Pancreas (tissue), 10 donors: ENCODE results near the gene MADCAM1. TPM values are rescaled to one million over a fixed set of nuclear protein-coding genes. Genes with fewer than 3 reads are reported as not detected.
A peak's percentile ranks its signal among the peaks of the same experiment; 100 is the strongest.

Experiments used
- ATAC-seq, 4 donors: fragments of 200-7000 bp; cut with Tn5 transposase; one replicate each; pipeline versions ENCODE4 v1.8.0 to v1.9.1; 2020; ENCODE audit warnings: mild to moderate bottlenecking in 4 of 4, moderate library complexity in 4 of 4
- DNase-seq, 6 donors: peaks; one replicate each; pipeline ENCODE4 v3.0.0-alpha.2; 2020
- FAIRE-seq: peaks from 2 replicates; lab custom pipeline; 2012; peaks lifted over from hg19 to GRCh38; lab: Jason Lieb, UNC
- H3K27ac ChIP-seq, 4 donors: fragments of 200-600 bp; sonication (generic); 1 replicate in 3 of 4; 2 replicates in 1 of 4; pipeline versions ENCODE4 v1.5.0 to v1.8.0; 2020
- H3K27me3 ChIP-seq, 4 donors: fragments of 200-600 bp; one replicate each; pipeline ENCODE4 v1.8.0; 2021
- H3K36me3 ChIP-seq, 3 donors: fragments of 200-600 bp; sonication (generic) in 1 of 3; one replicate each; pipeline versions ENCODE4 v1.5.0 to v1.8.0; 2020 to 2021
- H3K4me1 ChIP-seq, 3 donors: fragments of 200-600 bp; one replicate each; pipeline ENCODE4 v1.8.0; 2021
- H3K4me3 ChIP-seq, 4 donors: fragments of 200-600 bp; sonication (generic) in 2 of 4; one replicate each; pipeline versions ENCODE4 v1.5.0 to v1.8.0; 2020 to 2021
- H3K9me3 ChIP-seq, 4 donors: fragments of 200-600 bp; one replicate each; pipeline ENCODE4 v1.8.0; 2021
- CTCF ChIP-seq, 4 donors: fragments of 200-600 bp; sonication (generic) in 3 of 4; IDR thresholded peaks; one replicate each; pipeline versions ENCODE4 v1.5.0 to v1.8.0; 2021; ENCODE audit warnings: antibody characterized with exemption in 4 of 4
- WGBS, 2 donors: extraction: QIAGEN DNeasy Blood & Tissue Kit; methylation state at CpG; one replicate each; pipeline ENCODE4 v1.1.7; 2013; 5-methylcytosine and 5-hydroxymethylcytosine counted together
- intact Hi-C, 3 donors: fragments of 100-400 bp; cut with DNase I; formaldehyde crosslinking; loops; one replicate each; pipeline versions ENCODE4 v1.11.1 to v1.14.2; 2022
- polyA plus RNA-seq, 2 donors: library from polyadenylated mRNA; stranded (reverse); fragments of 200-250 nt; gene quantifications; one replicate each; pipeline ENCODE4 v1.2.3, GENCODE V29; 2013
- total RNA-seq, 6 donors: library from RNA; stranded (reverse); fragmentation: NEBNext Ultra II Directional in 4 of 6; extraction: Animal tissue kit (Norgen Biotek cat#: 25700) in 4 of 6; gene quantifications; one replicate each; pipeline versions ENCODE4 v1.2.1 to v1.2.4, GENCODE V29; 2021 to 2023
- donor health status: healthy with polysubstance abuse.
- donor health status: DM: no; HTN: no; CAD: no; lungs with moderate emphysema.
- donor health status: DM: no; HTN: no; CAD: no.
- donor health status: control.
- donor health status: control.
- donor health status: Bipolar disorder and iron deficiency.
- donor health status: DM: yes; HTN: yes; CAD: no.
- donor health status: DM: no; HTN: no; CAD: no.
- donor health status: DM: no; HTN: no; CAD: no.
- donor health status: DM: yes; HTN: yes; CAD: no.

Gene MADCAM1
- total and polyA plus RNA-seq, 8 donors, result 0.66 to 7.5 (median 1.8) TPM

GRCh38 chr19:547117-547516 is 50.8 kb downstream of the MADCAM1 start:
- H3K4me1 ChIP-seq, result no peaks in the 10 kb centered on the region
- intact Hi-C loops, result no loop called here
- H3K27me3 ChIP-seq, result no peaks in the 10 kb centered on the region
- H3K4me3 ChIP-seq, result no peak overlapping the region
- TF ChIP-seq CTCF (IDR thresholded peaks at IDR 0.05), result no peak
- H3K27ac ChIP-seq, result no peak overlapping the region
- WGBS, 2 donors, result 79 to 83% methylated on average over 13 to 15 of the region's 15 CpGs
- FAIRE-seq (no peak), DNase-seq (no peak), ATAC-seq (no peak)
- H3K36me3 ChIP-seq, result peaks cover 0 to 2% (median 0%) of the 10 kb centered on the region in 3 donors
- no peaks in the 10 kb centered on the region for H3K9me3 ChIP-seq

GRCh38 chr19:547836-548720 is 51.8 kb downstream of the MADCAM1 start:
- Histone ChIP-seq H3K27ac (no peak overlapping the region), H3K27me3 (no peaks in the 10 kb centered on the region), H3K4me1 (no peaks in the 10 kb centered on the region), H3K9me3 (no peaks in the 10 kb centered on the region), H3K4me3 (no peak overlapping the region), H3K36me3 (no peaks in the 10 kb centered on the region)
- intact Hi-C loops, result no loop called here
- no peak for TF ChIP-seq CTCF (IDR thresholded peaks at IDR 0.05)
- FAIRE-seq, result no peak
- no peak for ATAC-seq
- WGBS, 2 donors, result 75 to 76% methylated on average over 17 to 26 of the region's 26 CpGs
- no peak for DNase-seq

- FAIRE-seq (no peak), DNase-seq (peak in 1 of 6 donors; percentile 72), ATAC-seq (no peak)
- no peaks in the 10 kb centered on the region for H3K27me3 ChIP-seq
- H3K27ac ChIP-seq, result no peak overlapping the region
- H3K4me3 ChIP-seq, result no peak overlapping the region
- H3K9me3 ChIP-seq, result no peaks in the 10 kb centered on the region
- H3K36me3 ChIP-seq, result no peaks in the 10 kb centered on the region
- intact Hi-C loops, result no loop called here
- no peaks in the 10 kb centered on the region for H3K4me1 ChIP-seq
- TF ChIP-seq CTCF (IDR thresholded peaks at IDR 0.05), result no peak
- WGBS, 2 donors, result 61 to 65% methylated on average over 52 of the region's 52 CpGs
Measured at GRCh38 chr19:548886-549830, 52.9 kb downstream of the MADCAM1 start.

- intact Hi-C loops, result no loop called here
- no peak for TF ChIP-seq CTCF (IDR thresholded peaks at IDR 0.05)
- no peaks in the 10 kb centered on the region for H3K36me3 ChIP-seq
- no peaks in the 10 kb centered on the region for H3K4me1 ChIP-seq
- no peak overlapping the region for H3K27ac ChIP-seq
- ATAC-seq (no peak), FAIRE-seq (no peak), DNase-seq (no peak)
- H3K9me3 ChIP-seq, result no peaks in the 10 kb centered on the region
- WGBS, 2 donors, result 57 to 61% methylated on average over 20 of the region's 20 CpGs
- no peaks in the 10 kb centered on the region for H3K27me3 ChIP-seq
- H3K4me3 ChIP-seq, result no peak overlapping the region
Measured at GRCh38 chr19:554817-555216, 58.5 kb downstream of the MADCAM1 start.

Other genes starting within 250 kb of the MADCAM1 start
- gene PLPP2, start 205.1 kb upstream of the MADCAM1 start, total RNA-seq, result 10 to 100 TPM; 15.7 to 44.0 (median 24.8) TPM
- gene PLPP2, start 205.1 kb upstream of the MADCAM1 start, polyA plus RNA-seq, result 10 to 100 TPM; 67.3 to 93.8 TPM
- 10 to 100 TPM in 2 of 6 donors, 1 to 10 TPM in 4; 6.9 to 12.9 (median 8.8) TPM for gene MIER2, start 151.7 kb upstream of the MADCAM1 start, total RNA-seq
- gene MIER2, start 151.7 kb upstream of the MADCAM1 start, polyA plus RNA-seq, result 10 to 100 TPM; 18.9 to 20.1 TPM
- 1 to 10 TPM in 2 of 6 donors, under 1 TPM in 4; 0.16 to 1.3 (median 0.59) TPM for gene C2CD4C, start 87.3 kb upstream of the MADCAM1 start, total RNA-seq
- gene C2CD4C, start 87.3 kb upstream of the MADCAM1 start, polyA plus RNA-seq, result 1 to 10 TPM; 1.5 to 2.1 TPM
- gene SHC2, start 35.5 kb upstream of the MADCAM1 start, total RNA-seq, result 100 to 1,000 TPM in 3 of 6 donors, 10 to 100 TPM in 3; 76.2 to 130 (median 99.9) TPM
- 100 to 1,000 TPM; 257 to 382 TPM for gene SHC2, start 35.5 kb upstream of the MADCAM1 start, polyA plus RNA-seq
- gene TPGS1, start 11.0 kb downstream of the MADCAM1 start, total RNA-seq, result 10 to 100 TPM in 4 of 6 donors, 1 to 10 TPM in 2; 8.8 to 16.2 (median 10.7) TPM
- 10 to 100 TPM; 14.3 to 29.7 TPM for gene TPGS1, start 11.0 kb downstream of the MADCAM1 start, polyA plus RNA-seq
- 10 to 100 TPM; 26.2 to 49.4 (median 39.1) TPM for gene CDC34, start 35.3 kb downstream of the MADCAM1 start, total RNA-seq
- 100 to 1,000 TPM in 1 of 2 donors, 10 to 100 TPM in 1; 80.0 to 107 TPM for gene CDC34, start 35.3 kb downstream of the MADCAM1 start, polyA plus RNA-seq
- under 1 TPM in 4 of 6 donors, not detected in 2; 0.28 to 0.38 (median 0.33) TPM for gene GZMM, start 47.6 kb downstream of the MADCAM1 start, total RNA-seq
- under 1 TPM; 0.31 to 0.38 TPM for gene GZMM, start 47.6 kb downstream of the MADCAM1 start, polyA plus RNA-seq
- 100 to 1,000 TPM; 122 to 200 (median 149) TPM for gene BSG, start 76.1 kb downstream of the MADCAM1 start, total RNA-seq
- 100 to 1,000 TPM; 210 to 256 TPM for gene BSG, start 76.1 kb downstream of the MADCAM1 start, polyA plus RNA-seq
- under 1 TPM; 0.12 to 0.46 (median 0.18) TPM for gene HCN2, start 93.4 kb downstream of the MADCAM1 start, total RNA-seq
- under 1 TPM; 0.27 to 0.82 TPM for gene HCN2, start 93.4 kb downstream of the MADCAM1 start, polyA plus RNA-seq
- gene POLRMT, start 137.1 kb downstream of the MADCAM1 start, total RNA-seq, result 10 to 100 TPM; 19.3 to 34.7 (median 24.7) TPM
- gene POLRMT, start 137.1 kb downstream of the MADCAM1 start, polyA plus RNA-seq, result 100 to 1,000 TPM in 1 of 2 donors, 10 to 100 TPM in 1; 95.3 to 101 TPM
- under 1 TPM in 4 of 6 donors, not detected in 2; 0.12 to 0.25 (median 0.23) TPM for gene FGF22, start 143.4 kb downstream of the MADCAM1 start, total RNA-seq
- gene FGF22, start 143.4 kb downstream of the MADCAM1 start, polyA plus RNA-seq, result under 1 TPM; 0.45 to 0.53 TPM
- 10 to 100 TPM; 11.9 to 21.5 (median 16.5) TPM for gene RNF126, start 166.7 kb downstream of the MADCAM1 start, total RNA-seq
- gene RNF126, start 166.7 kb downstream of the MADCAM1 start, polyA plus RNA-seq, result 10 to 100 TPM; 31.7 to 33.7 TPM
- gene FSTL3, start 179.9 kb downstream of the MADCAM1 start, total RNA-seq, result 100 to 1,000 TPM in 1 of 6 donors, 10 to 100 TPM in 3, 1 to 10 TPM in 2; 6.6 to 148 (median 18.4) TPM
- 100 to 1,000 TPM in 1 of 2 donors, 10 to 100 TPM in 1; 24.1 to 119 TPM for gene FSTL3, start 179.9 kb downstream of the MADCAM1 start, polyA plus RNA-seq
- gene PRSS57, start 199.0 kb downstream of the MADCAM1 start, total RNA-seq, result not detected
- gene PRSS57, start 199.0 kb downstream of the MADCAM1 start, polyA plus RNA-seq, result not detected
- 10 to 100 TPM in 1 of 6 donors, 1 to 10 TPM in 5; 3.5 to 12.6 (median 5.1) TPM for gene PALM, start 212.4 kb downstream of the MADCAM1 start, total RNA-seq
- 10 to 100 TPM in 1 of 2 donors, 1 to 10 TPM in 1; 9.2 to 10.1 TPM for gene PALM, start 212.4 kb downstream of the MADCAM1 start, polyA plus RNA-seq